HG03064 (cell line): ENCODE data around the gene GALNT9.

ENCODE experiments used
- ATAC-seq: cut with Tn5 transposase; IDR thresholded peaks from one replicate; pipeline ENCODE4 v1.9.1; 2021; ENCODE audit warnings: low read depth; ENCODE audit not compliant: unreplicated experiment

GALNT9 gene

GRCh38 chr12:132282031-132282949 lies 47.1 kb downstream of the GALNT9 start:
- ATAC-seq: no peak

GRCh38 chr12:132281038-132281437 lies 48.4 kb downstream of the GALNT9 start:
- ATAC-seq: no peak

DNA sequence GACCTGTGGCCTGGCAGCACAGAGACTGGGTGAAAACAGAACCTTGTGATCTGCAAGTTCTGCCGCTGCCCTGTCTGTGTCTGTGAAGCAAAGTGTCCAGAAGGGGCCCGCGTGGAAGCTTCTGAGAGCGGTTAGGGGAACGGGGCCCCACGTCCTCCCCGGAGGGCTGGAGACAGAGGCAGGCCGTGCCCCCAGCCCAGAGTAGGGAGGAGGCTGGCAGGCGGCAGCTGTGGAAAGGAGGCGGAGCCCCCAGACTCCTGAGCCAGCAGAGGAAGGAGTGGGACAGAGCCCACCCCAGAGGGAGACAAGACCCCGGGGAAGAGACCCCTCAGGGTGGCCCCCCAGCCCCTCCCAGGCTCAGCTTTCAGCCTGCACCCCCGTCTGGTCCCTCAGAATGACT lies 49.0 kb downstream of the GALNT9 start:
- no peak for ATAC-seq

GRCh38 chr12:132279930-132280329 lies 49.5 kb downstream of the GALNT9 start:
- ATAC-seq: no peak

- ATAC-seq: no peak
Observed at GRCh38 chr12:132279184-132279889, 50.1 kb downstream of the GALNT9 start.

GRCh38 chr12:132278401-132279183 lies 50.8 kb downstream of the GALNT9 start:
- ATAC-seq: no peak

GRCh38 chr12:132277949-132278348 lies 51.4 kb downstream of the GALNT9 start:
- no peak for ATAC-seq

DNA sequence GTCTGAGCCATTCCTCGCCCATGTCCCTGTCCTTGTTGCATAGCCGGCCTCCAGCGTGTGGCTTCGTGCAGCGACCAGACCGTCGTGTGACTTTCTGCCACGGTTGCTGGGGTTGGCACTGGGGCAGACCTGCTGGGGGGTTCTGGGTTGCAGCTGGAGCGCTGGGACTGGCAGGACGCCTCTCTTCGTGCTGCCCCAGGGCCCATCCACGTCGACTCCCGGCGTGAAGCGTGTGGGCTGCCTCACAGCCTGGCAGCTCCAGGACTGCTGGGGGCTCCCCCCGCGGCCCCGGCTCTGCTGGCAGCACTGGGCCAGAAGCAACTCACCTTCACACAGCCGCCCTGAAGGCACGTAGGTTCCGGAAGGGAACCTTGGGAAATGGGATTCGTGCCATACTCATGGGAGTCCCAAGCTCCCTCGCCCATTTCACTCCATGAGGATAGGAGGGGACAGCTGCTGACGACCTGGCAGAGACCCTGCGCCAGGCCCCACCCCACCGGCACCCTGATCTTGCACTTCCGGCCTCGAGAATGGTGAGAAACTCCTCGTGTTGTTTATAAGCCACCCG lies 51.9 kb downstream of the GALNT9 start:
- ATAC-seq: no peak

DNA sequence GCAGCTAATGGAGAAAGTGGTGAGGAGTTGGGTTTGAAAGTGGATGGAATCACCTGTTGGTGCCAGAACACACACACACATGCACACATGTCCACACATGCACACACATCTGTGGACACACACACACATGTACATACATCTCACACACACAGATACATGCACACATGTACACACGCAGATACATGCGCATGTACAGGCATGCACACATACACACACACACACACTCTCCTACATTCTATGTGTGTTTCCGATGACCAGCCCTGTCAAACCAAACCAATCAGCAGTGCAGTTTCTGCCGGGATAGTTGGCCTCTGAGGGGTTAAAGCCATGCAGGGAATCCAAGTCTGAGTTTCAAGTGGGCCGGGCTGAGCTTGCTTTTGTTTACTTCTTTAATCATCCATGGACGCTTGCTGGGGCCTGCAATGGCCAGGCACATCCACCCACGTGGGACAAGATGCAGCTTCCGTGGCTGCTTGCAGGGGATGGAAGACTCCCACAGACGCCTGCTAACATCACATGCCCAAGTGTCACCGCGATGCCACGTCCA lies 52.5 kb downstream of the GALNT9 start:
- no peak for ATAC-seq

DNA sequence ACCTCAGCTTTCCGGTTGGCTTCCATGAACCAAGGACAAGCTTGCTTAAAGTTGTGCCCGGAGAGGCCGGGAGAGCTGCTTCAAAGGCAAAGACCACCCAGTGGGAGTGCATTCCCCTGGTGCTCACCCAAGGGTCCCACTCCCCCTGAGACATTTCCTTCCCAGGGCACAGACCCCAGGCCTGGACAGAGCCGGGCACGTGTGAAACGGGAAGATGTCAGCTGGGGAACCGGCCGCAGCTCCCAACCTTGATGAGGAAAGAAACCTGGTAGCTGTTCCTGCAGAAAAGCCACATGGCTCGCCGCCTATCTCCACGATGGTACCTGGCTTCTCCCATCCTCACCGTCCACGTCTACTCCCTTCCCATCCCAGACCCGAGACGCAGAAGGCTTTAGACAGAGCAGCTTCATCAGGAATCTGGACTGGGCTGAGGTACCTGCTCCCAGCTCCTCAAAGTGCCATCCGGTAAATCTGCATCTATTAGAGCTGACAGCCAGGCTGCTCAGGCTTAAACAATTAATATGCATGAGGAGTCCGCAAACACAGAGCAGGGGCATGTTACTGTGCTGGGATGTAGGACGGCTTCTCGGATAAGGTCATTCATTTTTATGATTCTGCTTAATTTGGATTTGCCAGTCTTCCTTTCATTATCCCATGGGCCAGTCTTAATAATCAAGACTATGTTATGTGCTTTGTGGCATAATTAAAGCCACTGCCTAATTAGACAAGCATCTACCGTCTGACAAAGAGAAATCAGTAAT lies 53.1 kb downstream of the GALNT9 start:
- ATAC-seq: no peak

DNA sequence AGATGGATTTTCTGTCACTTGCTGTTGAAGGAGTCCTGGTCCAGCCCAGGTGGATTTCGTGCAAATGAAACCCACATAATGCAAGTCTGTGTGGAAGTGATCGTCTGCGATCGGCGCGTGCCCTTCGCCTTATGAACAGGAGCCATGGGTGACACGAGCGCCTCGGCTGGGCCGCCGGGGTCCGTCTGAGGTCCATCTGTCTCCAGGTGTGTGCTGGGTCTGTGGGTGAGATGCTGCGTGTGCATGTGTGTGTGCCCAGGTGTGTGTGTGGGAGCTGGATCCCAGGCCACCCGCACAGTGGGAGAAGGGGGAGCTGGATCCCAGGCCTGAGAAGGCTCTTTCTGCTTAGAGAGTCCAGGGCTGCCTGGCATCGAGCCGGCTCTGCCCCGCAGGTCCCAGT lies 53.8 kb downstream of the GALNT9 start:
- no peak for ATAC-seq

GRCh38 chr12:132275110-132275531 lies 54.3 kb downstream of the GALNT9 start:
- no peak for ATAC-seq

- ATAC-seq: no peak
Observed at GRCh38 chr12:132273992-132274334, 55.4 kb downstream of the GALNT9 start.

GRCh38 chr12:132272711-132273110 lies 56.7 kb downstream of the GALNT9 start:
- ATAC-seq: no peak

DNA sequence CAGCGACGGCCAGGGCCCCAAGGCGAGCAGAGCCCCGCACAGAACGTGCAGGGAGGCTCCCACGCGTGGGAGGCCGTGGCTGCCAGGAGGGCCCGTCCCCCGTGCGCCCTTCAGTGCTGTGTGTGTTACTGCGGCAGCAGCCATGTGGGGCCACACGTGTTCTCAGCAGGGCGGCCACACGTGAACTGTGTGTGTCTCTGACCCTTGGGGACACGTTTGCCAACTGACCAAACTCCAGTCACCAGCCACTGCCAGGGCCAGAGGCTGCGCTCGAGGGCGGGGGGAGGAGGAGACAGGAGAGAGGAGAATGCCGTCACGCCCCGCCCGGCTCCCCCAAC lies 57.7 kb downstream of the GALNT9 start:
- no peak for ATAC-seq

- no peak for ATAC-seq
Observed at GRCh38 chr12:132270969-132271754, 58.2 kb downstream of the GALNT9 start.

GRCh38 chr12:132270516-132270915 lies 58.9 kb downstream of the GALNT9 start:
- no peak for ATAC-seq

- ATAC-seq: no peak
Observed at GRCh38 chr12:132269271-132269968, 60.0 kb downstream of the GALNT9 start.

GRCh38 chr12:132268674-132269073 lies 60.7 kb downstream of the GALNT9 start:
- ATAC-seq: no peak
